HG02870 (cell line): ENCODE results near the gene CFAP141.
"Not testable (repeated sequence)": the region's sequence is repeated elsewhere in the genome, so short reads cannot be mapped to it uniquely, and the experiment has no call there.

ENCODE experiments used
- ATAC-seq: cut with Tn5 transposase; IDR thresholded peaks from one replicate; pipeline ENCODE4 v1.9.1; 2021; ENCODE audit warnings: mild to moderate bottlenecking, moderate library complexity; ENCODE audit not compliant: unreplicated experiment

Gene CFAP141

DNA sequence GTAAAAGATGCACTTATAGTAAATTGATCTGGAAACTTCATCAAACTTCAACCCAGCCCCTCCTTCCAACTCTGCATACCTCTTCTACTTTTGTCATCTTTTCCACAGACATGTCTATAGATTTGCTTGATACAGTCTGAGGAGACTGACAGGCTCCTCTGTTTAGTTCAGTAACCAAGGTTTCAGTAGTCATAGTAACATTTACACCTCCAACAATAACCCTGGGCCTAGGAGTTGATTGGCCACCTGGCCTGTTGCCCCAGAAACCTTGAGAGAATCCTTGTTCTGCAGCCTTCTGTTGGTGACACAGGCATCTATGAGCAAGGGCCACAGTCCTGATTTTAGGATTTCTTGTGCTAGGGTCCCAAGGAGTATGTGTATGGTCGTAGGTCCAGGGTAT lies at the start of gene CFAP141:
Gene CFAP141 (minus strand): TSS at position 138 of the 400 bp plus-strand sequence. CDS start 26 bp downstream, at position 112.
- ATAC-seq, result no peak

DNA sequence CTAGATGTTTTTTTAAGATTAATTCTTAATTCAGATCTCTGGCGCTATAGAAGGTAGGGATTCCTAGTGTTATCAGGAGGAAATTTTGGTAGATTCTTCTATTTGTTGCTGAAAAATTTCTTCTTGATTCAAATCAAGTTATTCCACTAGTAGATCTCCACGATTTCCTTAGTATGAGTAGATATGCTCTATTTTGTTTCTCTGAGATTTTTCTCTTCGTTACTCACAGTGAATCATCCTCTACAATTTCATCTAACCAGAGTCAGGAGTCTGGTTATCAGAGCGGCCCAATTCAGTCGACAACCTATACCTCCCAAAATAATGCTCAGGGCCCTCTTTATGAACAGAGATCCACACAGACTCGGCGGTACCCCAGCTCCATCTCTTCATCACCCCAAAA lies 47.5 kb upstream of the CFAP141 start:
- no peak for ATAC-seq

DNA sequence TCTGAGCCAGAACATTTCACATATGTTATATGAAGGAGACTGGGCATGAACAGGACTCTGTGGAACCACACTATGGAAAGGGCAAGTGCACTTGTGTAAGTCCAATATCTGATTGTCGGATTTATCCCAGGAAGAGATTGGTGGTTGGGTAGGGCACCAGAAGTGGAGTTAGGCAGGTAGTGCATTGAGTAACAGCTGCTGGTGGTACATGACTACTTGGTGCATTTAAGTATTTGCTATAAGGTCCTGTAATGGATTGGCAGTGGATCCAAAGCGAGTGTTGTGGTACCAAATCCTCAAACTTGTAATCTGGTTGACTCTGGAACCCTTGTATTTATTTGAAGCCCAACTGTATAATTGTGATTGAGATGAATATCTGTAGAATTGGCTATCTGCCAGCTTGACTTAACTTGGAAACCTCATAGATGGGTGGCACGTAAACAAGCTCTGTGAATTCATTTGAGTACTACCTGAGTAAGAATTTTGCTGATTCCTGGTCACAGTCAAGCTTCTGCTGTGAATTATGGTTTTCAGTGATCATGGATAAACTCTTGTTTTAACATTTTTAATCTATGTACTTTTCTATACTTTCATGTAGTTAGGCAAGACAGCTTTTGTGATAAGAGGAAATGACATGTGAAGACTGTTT lies 35.7 kb upstream of the CFAP141 start:
- no peak for ATAC-seq

- ATAC-seq, result no peak
Measured at GRCh38 chr1:154240294-154240833, 34.2 kb upstream of the CFAP141 start.

DNA sequence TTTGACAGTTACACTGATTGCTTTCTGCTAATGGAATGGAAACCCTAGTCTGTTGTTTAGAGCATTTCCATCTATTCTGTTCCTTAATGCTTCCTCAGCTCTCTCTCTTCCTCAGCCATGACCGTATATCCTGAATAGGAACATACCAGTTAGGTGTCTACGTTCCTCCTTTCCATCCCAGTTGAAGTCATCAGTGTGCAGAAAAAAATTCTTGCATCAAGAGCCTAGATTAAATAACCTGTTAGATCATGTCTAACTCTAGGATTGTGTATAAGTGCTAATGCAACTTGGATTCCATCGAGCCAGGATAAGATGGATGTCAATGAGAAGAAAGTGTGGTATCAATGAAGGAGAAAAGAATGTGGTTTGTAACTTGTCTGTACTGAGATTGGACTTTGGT lies 33.4 kb upstream of the CFAP141 start:
- ATAC-seq, result no peak

- ATAC-seq, result no peak
Measured at GRCh38 chr1:154237880-154238506, 31.9 kb upstream of the CFAP141 start.

- ATAC-seq, result no peak
Measured at GRCh38 chr1:154237435-154237834, 31.3 kb upstream of the CFAP141 start.

DNA sequence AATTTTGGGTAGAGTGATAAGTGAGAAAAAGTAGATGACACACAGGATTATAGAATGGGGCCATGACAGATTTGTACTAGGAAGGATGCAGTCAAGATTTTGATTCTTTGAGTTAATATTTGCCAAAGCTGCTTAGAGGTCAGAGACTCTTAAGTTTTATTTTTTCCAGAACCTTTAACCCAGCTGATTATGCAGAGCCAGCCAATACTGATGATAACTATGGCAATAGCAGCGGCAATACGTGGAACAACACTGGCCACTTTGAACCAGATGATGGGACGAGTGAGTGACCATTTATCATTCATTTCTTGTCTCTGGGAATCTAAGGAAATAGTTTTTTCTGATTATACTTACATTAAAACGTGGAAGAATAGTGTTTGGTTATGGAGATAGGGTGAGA lies 30.7 kb upstream of the CFAP141 start:
- ATAC-seq, result no peak

GRCh38 chr1:154233127-154233526 lies 27.0 kb upstream of the CFAP141 start:
- ATAC-seq, result not testable (repeated sequence)

DNA sequence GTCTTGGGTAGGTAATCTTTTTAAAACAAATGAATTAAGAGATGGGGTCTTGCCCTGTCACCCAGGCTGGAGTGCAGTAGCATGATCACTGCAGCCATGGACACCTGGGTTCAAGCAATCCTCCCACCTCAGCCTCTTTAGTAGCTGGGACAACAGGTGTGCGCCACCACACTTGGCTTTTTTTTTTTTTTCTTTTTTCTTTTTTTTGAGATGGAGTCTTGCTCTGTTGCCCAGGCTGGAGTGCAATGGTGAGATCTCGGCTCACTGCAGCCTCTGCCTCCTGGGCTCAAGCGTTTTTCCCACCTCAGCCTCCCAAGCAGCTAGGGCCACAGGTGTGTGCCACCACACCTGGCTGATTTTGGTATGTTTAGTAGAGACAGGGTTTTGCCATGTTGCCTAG lies 25.0 kb upstream of the CFAP141 start:
- not testable (repeated sequence) for ATAC-seq

- ATAC-seq, result no peak
Measured at GRCh38 chr1:154225370-154225769, 19.2 kb upstream of the CFAP141 start.

DNA sequence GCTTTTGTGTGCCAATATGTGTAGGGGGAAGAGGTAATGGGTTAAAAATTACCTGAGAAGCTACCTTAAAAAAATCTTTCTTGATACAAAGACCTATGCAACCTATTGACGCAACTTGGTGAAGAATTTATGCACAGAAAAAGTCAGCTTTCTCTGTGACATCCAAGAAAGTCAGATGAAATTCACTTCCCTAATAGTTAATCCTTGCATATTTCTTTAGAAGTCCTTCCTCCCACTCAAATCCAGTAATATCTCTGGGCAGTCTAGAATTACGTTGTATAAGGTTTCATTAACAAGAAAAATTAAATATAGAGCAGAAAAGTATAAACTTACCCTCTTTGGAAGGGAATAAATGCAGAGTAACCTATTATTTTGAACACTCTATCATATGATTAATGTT lies 17.5 kb upstream of the CFAP141 start:
- no peak for ATAC-seq

- no peak for ATAC-seq
Measured at GRCh38 chr1:154222918-154223317, 16.8 kb upstream of the CFAP141 start.

DNA sequence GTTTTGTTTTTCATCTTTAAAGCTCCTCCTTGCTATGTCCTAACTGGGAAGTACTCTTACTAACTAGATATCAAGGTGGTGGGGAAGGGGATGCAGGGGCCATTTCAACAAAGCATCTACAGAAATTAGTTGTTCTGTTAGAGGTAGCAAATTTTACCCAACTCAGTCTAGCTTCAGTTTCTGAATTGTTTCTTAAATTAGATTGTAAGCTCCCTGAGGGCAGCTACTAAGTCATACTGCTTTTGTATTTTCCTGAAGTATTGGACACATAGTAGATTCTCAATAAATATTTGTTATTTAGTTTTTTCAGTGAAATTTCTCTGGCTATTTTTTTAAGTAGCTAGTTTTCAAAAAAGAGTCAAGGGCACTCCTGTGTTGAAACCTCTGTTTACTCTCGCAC lies 16.4 kb upstream of the CFAP141 start:
- ATAC-seq, result no peak

- ATAC-seq, result peak; percentile 10
Measured at GRCh38 chr1:154221278-154222001, 15.3 kb upstream of the CFAP141 start.

DNA sequence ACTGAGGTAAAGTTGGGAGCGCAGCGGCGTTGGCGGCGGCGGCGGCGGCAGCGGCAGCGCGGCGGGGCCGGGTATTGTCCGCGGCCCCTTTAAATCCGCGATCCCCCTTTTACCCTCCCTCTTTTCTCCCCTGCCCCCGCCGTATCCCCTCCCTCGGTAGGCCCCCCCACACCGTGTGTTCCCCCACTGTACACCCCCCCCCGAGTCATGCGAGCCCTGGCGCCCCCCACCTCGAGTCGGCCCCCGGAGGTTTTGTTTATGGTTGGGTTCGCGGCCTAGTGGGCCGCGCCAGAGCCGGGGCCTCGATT lies 14.8 kb upstream of the CFAP141 start:
- ATAC-seq, result no peak

GRCh38 chr1:154220071-154220969 lies 14.2 kb upstream of the CFAP141 start, which contains the start of gene UBAP2L:
Gene UBAP2L, plus strand, starts transcription at chr1:154220955. Its CDS starts 4,169 bp downstream, at chr1:154225124.
- peak; percentile 89 for ATAC-seq

- ATAC-seq, result no peak
Measured at GRCh38 chr1:154219541-154219940, 13.4 kb upstream of the CFAP141 start.

- no peak for ATAC-seq
Measured at GRCh38 chr1:154218545-154218944, 12.4 kb upstream of the CFAP141 start.

DNA sequence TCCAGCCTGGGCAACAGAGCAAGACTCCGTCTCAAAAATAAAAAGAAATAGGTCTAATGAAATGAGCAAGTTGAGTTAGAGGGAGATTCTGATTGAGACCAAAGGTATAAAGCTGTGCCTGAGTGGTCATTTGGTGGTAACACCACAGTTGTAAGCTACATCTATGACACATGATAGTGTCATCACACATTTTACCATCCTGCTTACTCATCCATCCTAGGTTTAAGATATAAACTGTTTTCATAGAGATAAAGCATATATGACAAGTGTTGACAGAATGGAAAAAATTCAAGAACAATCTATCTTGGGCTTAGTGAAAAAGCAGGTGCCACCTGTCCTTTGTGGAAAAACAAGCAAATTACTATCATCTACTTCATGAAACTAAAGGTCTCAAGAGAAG lies 7.1 kb upstream of the CFAP141 start:
- no peak for ATAC-seq

DNA sequence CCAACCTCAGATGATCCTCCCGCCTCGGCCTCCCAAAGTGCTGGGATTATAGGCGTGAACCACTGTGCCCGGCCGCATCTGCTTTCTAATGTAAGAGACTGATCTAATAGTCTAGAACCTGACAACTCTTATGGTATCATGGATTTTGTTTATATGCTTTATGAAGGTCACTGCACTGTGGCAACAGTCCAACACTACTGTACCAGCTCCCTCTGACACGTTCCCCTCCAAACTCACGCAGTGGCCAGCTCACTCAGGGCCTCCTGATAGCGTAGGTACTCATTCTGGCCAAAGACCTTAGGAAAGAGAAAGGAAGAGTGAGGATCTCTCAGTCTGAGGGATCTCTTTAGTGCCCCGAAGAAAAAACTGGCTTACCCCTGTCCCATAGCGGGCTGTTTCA lies 6.0 kb upstream of the CFAP141 start:
- no peak for ATAC-seq
